Eye (tissue), 1 donor: ENCODE measurements around the gene UQCR11.
A peak's percentile ranks its signal among the peaks of the same experiment; 100 is the strongest.

Source experiments
- DNase-seq: peaks from one replicate; pipeline ENCODE4 v3.0.0-alpha.2; 2015

The UQCR11 gene

GRCh38 chr19:1634242-1634937, 29.1 kb upstream of the UQCR11 start:
- DNase-seq, result no peak

GRCh38 chr19:1633269-1633826, 28.1 kb upstream of the UQCR11 start:
- no peak for DNase-seq

GRCh38 chr19:1632462-1633268, 27.4 kb upstream of the UQCR11 start:
- no peak for DNase-seq

- no peak for DNase-seq
Measured at GRCh38 chr19:1631557-1632100, 26.4 kb upstream of the UQCR11 start.

- DNase-seq, result no peak
Measured at GRCh38 chr19:1630811-1631210, 25.5 kb upstream of the UQCR11 start.

- DNase-seq, result no peak
Measured at GRCh38 chr19:1630012-1630411, 24.8 kb upstream of the UQCR11 start.

- no peak for DNase-seq
Measured at GRCh38 chr19:1629256-1629808, 24.1 kb upstream of the UQCR11 start.

GRCh38 chr19:1627194-1627593, 21.9 kb upstream of the UQCR11 start:
- no peak for DNase-seq

- DNase-seq, result no peak
Measured at GRCh38 chr19:1626417-1627010, 21.3 kb upstream of the UQCR11 start.

GRCh38 chr19:1624458-1624857, 19.2 kb upstream of the UQCR11 start:
- peak; percentile 81 for DNase-seq

- no peak for DNase-seq
Measured at GRCh38 chr19:1622541-1622940, 17.3 kb upstream of the UQCR11 start.

- DNase-seq, result no peak
Measured at GRCh38 chr19:1622007-1622406, 16.7 kb upstream of the UQCR11 start.

- no peak for DNase-seq
Measured at GRCh38 chr19:1621574-1621973, 16.3 kb upstream of the UQCR11 start.

- no peak for DNase-seq
Measured at GRCh38 chr19:1621021-1621420, 15.8 kb upstream of the UQCR11 start.

GRCh38 chr19:1620502-1620901, 15.2 kb upstream of the UQCR11 start:
- DNase-seq, result no peak

GRCh38 chr19:1619703-1620102, 14.4 kb upstream of the UQCR11 start:
- no peak for DNase-seq

- DNase-seq, result no peak
Measured at GRCh38 chr19:1619094-1619439, 13.8 kb upstream of the UQCR11 start.

GRCh38 chr19:1618157-1619093, 13.2 kb upstream of the UQCR11 start:
- DNase-seq, result no peak

GRCh38 chr19:1616875-1617274, 11.6 kb upstream of the UQCR11 start:
- DNase-seq, result no peak

- no peak for DNase-seq
Measured at GRCh38 chr19:1616396-1616795, 11.1 kb upstream of the UQCR11 start.

GRCh38 chr19:1615156-1615765, 10.0 kb upstream of the UQCR11 start:
- DNase-seq, result no peak
